ENCODE data around the gene ARMC9. TPM values are rescaled to one million over a fixed set of nuclear protein-coding genes. Genes with fewer than 3 reads are reported as not detected.

The ARMC9 gene
- total and polyA plus RNA-seq, 2 of the 13 experiments (the other 11 are each of a cell fraction or from before 2014, with no cell fraction given), result 9.1 to 12.8 TPM

- no peak for TF ChIP-seq ZBED4 (CRISPR knock-in tag; IDR thresholded peaks at IDR 0.05; ENCODE audit: borderline replicate concordance)
- no peak for TF ChIP-seq ZNF367 (CRISPR knock-in tag; IDR thresholded peaks at IDR 0.05; ENCODE audit: borderline replicate concordance)
- TF ChIP-seq ZNF639 (CRISPR knock-in tag; conservative IDR thresholded peaks at IDR 0.05), result no peak
- peak; percentile 80; the same call in 1 of the 2 replicates for TF ChIP-seq ZHX1 (CRISPR knock-in tag; IDR thresholded peaks at IDR 0.05; ENCODE audit: low read depth)
- no peak for TF ChIP-seq CREB1 (IDR thresholded peaks at IDR 0.05)
- no peak for TF ChIP-seq CREB1 (CRISPR knock-in tag; IDR thresholded peaks at IDR 0.05)
- TF ChIP-seq ZNF263 (CRISPR knock-in tag; IDR thresholded peaks at IDR 0.05), result peak; percentile 94
- peak; percentile 83 for TF ChIP-seq HIVEP1 (CRISPR knock-in tag; IDR thresholded peaks at IDR 0.05)
- no peak for TF ChIP-seq ZKSCAN5 (CRISPR knock-in tag; IDR thresholded peaks at IDR 0.05)
- TF ChIP-seq MAFF (IDR thresholded peaks at IDR 0.05; ENCODE audit: low read depth, low read length), result no peak
- TF ChIP-seq NR3C1 (CRISPR knock-in tag; IDR thresholded peaks at IDR 0.05), result no peak
- TF ChIP-seq NR2F2 (IDR thresholded peaks at IDR 0.05; ENCODE audit: borderline replicate concordance, low read depth), result no peak
- TF ChIP-seq TIGD3 (CRISPR knock-in tag; IDR thresholded peaks at IDR 0.05; ENCODE audit: borderline replicate concordance), result no peak
- TF ChIP-seq ZNF609 (CRISPR knock-in tag; IDR thresholded peaks at IDR 0.05; ENCODE audit: borderline replicate concordance), result 0 out of 2 replicates have a peak, but pooled peaks have one; percentile 32
Measured at GRCh38 chr2:231418820-231419640, 220.6 kb downstream of the ARMC9 start (continued).

All from HepG2 (cell line).